MV-4-11 (cell line): ENCODE data around the gene EPS8L3.
A peak's percentile ranks its signal among the peaks of the same experiment; 100 is the strongest.
"Not testable (repeated sequence)": the region's sequence is repeated elsewhere in the genome, so short reads cannot be mapped to it uniquely, and the experiment has no call there.

ENCODE experiments used
- DNase-seq: peaks from one replicate; lab custom pipeline; 2025; lab: John Stamatoyannopoulos, UW

EPS8L3 gene, protein sequence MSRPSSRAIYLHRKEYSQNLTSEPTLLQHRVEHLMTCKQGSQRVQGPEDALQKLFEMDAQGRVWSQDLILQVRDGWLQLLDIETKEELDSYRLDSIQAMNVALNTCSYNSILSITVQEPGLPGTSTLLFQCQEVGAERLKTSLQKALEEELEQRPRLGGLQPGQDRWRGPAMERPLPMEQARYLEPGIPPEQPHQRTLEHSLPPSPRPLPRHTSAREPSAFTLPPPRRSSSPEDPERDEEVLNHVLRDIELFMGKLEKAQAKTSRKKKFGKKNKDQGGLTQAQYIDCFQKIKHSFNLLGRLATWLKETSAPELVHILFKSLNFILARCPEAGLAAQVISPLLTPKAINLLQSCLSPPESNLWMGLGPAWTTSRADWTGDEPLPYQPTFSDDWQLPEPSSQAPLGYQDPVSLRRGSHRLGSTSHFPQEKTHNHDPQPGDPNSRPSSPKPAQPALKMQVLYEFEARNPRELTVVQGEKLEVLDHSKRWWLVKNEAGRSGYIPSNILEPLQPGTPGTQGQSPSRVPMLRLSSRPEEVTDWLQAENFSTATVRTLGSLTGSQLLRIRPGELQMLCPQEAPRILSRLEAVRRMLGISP

DNA sequence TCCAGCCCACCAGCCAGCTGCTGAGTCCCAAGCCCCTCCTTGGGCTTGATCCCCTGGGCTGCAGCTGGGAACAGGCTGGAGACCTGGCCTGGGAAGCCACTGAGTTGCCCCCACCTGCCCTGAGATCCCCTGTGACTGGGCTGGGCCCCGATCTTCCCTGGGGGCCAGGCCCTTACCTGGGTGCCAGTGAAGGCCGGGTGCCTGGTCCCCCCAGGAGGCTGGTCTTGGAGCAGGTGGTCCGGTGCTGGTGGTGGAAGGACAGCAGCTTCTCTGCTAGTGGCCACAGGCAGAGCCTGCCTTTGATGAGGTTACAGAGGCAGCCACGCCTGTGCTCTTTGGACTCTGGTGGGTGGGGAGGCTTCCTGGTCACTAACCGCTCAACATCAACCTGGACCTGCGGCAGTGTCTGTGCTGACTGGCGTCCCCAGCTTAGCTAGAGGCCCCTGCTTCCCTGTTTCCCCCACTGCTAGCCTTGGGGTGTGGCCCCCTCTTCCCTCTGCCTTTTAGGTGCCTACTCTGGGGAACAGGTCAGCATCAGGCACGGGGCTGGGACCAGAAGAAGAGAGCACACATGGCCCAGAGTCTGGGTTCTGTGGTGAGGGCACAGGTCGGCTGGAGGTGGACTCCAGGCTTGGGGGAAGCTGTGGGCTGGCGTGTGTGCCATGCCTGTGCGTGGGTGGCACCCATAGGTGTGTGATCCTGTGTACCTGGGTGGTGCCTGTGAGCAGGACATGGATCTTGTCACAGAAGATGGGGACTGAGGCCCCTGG, at the start of gene EPS8L3:
EPS8L3 (minus strand) TSS at position 278 of the 770 bp plus-strand sequence. CDS start 2,174 bp downstream, outside the sequence.
- no peak for DNase-seq

DNA sequence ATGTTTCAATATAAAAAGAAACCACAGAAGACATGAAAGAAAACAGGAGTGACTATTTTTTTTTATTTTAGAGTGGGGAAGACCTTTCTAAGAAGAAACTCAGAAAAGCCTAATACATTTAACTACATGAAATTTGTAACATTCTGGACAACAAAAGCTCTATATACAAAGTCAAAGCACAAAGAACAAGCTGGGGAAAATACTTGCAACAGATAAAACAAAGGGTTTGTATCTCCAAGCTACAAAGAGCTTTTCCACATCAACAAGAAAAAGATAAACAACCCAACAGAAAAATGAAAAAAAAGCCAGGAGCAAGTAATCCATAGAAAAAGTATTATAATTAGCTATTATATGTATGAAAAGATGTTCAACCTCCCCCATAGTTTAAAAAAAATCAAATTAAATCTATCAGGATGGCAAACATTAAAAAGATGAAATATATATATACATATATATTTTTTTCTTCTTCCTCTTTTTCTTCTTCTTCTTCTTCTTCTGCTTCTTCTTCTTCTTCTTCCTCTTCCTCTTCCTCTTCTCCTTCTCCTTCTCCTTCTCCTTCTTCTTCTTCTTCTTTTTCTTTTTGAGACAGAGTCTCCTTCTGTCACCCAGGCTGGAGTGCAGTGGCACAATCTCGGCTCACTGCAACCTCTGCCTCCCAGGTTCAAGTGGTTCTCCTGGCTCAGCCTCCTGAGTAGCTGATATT, 49.1 kb upstream of the EPS8L3 start:
- DNase-seq = peak; percentile 43

DNA sequence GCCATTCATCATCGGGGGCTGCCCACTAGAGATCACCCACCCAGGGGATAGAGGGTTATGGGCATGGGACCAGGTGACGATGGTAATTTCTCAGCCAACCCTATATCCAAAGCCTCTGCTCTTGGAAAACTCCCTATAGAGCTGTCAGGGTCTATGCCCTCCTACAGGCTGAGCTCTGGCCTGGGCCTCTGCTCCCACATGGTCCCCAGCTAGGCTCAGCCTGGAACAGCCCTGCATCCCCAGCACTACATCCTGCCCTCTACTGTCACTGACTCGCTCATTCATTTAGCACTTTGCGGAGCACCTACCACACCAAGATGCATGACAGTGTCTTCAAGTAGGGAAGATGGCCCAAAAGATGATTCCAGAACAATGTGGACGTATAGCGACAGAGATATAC, 45.0 kb upstream of the EPS8L3 start:
- no peak for DNase-seq

DNA sequence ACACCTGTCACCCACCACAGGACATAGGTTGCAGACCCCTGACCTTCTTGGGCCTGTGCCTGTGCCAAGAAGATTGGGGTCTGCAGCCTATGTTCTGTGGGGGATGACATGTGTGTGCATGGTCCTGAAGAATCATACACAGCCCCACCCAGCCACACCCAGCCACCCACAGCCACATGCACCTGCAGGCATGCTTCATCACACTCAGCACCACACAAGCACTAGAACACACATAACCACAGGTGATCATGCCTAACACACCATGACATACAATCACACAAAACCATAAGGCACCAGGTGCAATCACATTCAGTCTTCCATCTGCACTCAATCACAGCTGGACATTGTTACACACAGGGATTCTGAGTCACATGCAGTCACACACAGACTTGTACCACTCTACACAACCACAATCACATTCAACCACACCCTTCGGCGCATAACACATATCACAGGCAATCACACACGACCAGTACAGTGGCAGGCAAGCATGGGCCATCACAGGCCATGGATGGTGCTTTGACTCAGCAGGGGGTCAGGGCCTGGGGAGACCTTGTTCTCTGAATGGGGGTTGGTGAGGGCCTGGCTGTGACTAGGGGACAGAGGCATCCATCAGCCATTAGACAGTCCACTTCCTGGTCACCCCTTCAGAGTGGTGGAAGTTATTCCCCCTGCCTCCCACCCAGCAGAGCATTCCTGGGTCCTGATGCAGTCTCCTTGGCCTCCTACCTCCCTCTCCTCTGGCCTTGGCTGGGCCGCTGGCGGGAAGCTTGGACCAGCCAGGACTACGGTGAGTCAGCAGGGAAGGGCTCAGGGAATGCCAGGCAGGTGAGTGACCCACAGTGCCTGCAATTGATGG, 44.3 kb upstream of the EPS8L3 start:
- no peak for DNase-seq

DNA sequence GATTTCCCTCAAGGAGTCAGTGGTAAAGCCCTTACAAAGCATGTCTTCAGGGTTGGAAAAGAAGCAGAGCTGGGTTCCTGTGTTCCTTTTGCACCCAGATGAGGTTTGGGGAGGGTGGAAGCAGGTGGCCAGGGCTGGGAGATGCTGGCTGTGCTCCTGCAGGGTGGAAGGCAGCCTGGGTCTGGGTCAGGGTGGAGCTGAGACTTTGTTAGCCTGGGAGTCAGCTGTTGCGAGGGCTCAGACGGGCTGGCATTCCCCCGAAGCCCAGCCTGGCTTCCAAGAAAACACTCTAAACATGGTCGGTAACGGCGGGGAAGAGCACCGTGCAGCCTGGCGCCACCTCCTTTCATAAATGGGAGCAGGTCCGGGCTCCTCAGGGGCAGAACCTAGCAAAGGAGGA, 43.7 kb upstream of the EPS8L3 start:
- DNase-seq = no peak

DNA sequence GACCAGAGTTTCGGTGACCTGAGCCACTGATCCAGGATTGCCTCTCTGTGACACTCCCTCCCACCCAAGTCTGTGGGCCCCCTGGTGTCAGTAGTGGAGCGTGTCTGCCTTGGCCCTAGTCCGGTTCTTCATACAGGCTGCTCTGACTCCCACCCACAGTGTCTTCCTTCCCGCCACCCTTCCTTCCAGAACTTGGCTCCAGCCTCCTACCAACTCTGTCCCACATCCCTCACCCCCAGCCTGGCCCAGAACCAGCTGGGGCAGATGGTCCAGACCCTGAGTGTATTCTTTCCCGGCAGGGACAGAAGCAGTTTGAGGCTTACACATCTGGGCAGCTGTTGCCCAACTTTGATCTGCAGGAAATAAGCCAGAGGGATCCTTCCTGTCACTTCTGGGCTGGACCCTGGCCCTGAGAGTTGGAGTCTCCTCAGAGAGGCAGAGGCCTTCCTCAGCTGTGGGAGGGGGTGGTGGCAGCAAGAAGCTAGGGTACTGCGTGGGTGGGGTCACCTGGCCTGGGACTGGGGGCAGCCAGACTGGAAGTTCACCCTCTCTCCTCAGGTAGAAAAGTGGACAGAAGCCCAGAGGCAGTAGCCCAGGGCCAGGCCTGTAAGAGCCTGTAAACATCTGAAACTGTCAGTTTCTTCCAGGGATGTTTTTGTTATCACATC, 43.1 kb upstream of the EPS8L3 start:
- peak; percentile 66 for DNase-seq

DNA sequence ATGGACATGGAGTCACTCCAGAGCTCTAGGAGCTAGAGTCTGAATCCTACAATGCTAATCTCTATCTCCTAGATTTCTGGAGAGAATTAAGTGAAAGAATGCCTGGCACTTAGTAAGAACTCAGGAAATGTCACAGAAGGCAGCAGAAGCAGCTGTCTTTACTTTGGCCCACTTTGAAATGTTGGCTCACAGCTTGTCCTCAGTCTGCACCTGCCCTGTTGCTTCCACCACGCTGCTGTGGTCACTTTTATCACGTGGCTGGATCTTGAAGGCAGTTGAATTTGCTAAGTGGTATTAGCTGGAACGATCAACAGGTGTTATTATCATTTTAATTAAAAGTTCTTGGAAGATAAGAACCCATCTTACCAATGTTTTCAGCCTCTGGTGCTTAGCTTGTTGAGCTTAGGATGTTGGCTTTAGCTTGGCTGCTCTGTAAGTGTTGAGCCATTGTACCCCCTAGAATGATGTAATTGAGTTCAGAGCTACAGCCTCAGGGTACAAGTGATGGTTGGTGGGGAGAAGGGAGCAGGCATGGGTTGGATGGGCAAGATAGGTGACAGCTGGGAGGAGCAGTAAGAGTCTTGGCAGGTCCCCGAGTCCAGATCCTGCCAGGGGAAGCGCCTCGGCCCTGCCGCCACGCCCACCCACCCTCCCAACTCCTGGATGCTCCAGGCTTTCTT, 41.9 kb upstream of the EPS8L3 start:
- no peak for DNase-seq

DNA sequence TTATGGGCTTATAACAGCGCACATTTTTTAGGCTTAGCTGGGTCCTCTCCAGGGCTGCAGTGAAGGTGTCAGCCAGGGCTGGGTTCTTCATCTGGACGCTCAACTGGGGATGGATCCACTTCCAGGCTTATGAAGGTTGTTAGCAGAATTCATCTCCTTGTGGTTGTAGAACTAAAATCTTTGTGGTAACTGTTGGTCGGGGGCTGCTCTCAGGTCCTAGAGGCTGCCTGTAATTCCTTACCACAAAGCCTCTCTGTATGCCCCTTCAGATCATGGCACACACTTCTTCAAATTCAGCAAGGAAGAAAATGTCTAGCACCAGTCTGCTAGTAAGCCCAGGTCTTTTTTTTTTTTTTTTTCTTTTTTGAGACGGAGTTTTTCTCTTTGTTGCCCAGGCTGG, 40.9 kb upstream of the EPS8L3 start:
- DNase-seq = no peak

DNA sequence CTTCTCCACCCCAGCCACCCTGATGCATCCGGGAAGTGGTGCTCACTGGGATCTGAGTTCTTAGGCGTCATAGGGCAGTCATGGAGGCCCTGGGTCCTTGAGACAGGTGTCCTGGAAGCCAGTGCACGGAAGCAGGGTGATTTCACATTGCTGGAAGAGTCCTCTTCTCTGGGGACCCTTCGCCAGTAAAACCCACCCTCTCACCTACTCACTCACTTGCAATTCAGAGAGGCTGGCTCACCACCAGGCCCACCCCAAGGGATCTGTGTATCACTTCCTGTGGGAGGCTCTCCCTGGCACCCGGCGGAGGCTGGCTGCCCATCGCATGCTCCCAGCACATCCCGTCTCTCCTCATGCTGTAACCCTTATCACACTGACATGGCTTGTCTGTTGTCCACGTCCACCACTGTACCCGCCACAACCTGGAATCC, 40.2 kb upstream of the EPS8L3 start:
- DNase-seq = no peak

DNA sequence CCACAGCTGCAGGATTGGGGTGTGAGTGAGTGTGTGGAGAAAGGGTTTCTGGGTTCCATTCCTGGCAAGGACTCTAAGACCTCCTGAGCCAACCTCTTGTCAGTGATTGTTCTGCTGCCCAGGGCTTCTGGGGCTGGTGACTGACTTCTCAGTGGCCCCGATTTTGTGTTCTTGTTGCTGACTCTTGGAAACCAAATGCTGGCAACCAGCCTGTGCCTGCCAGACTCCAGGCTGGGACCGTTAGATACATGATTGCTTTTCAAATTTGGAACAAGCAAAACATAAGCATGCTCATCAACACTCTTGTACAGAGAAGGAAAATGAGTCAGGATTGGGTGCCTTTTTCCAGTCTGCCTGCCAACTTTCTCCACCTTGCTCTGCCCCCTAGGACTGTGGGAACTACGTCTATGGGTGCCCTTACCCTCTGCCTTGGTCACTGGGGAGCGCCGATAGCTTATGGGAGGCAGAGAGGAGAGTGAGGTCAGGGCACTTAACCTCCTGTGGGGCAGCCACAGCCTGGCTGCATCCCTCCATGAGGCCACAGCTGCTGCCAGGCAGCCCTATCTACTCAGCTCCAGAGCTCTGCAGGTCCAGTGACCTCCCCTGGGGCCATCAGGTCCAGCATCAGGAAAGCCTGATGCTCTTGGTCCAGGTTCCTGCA, 39.3 kb upstream of the EPS8L3 start:
- DNase-seq = no peak

DNA sequence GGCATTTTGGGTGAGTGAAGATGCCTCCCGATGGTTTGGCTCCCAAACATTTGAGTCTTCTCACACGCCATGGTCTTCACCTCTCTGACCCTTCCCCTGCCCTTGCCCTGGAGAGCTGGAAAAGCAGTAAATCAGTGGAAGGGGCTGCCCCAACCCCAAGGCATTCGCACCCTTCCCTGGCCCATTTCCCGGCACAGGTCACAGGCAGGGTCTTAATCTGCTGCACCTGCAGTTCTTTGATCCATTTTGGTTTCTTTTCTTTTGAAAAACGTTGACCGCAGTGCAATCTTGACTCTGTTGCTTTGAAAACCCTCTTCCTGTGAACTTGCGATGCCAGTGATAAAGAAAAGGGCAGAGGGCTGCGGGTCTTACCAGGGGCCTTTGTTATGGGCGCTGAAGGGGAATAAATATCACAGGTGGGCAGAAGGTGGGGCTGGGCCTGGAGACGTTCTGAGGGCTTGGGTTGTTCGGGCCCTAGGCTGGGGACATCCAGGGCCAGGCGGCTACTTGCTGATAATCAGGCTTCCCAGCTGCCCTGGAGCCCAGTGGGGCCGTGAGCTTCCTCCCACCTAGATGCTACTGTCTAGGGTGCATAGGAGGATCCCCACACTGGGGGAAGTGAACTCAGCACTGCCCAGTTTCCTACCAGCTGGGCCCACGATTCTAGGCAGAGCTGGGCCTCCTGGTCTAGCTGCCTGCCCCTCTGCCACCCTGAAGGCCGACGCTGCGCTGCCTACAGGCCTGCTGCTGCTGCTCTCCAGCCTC, 38.6 kb upstream of the EPS8L3 start:
- DNase-seq = no peak

DNA sequence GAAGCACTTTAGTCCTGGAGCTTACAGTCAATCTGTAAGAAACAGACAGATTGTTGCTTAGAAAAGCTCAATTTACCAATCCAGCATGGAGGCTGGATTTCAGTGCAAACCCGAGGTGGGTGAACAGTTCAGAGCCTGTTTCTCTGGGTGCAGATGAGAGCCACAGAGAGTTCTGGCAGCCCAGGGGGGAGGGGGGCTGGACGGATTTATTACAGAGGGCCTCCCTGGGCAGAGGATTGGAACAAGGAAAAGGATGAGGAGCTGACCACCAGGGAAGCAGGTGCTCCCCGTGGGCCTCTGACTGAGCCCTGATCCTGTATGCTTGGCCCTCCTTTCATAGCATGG, 38.0 kb upstream of the EPS8L3 start:
- DNase-seq = no peak

DNA sequence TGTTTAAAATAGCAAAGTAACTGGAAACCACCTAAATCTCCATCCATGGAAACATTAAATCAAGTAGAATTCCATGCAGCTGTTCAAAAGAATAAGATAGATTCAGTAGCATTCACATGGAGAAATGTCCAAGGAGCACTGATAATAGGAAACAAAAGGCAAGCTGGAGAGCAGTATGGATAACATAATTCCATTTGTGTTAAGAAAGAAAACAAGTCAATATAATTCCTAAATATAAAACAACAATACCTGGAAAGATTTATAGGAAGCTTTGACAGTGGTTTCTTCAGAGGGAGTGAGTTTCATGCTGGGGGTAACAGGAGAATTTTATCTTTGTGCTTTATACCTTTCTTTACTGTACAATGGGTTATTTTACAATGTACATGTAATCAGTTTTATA, 36.6 kb upstream of the EPS8L3 start:
- DNase-seq = no peak

DNA sequence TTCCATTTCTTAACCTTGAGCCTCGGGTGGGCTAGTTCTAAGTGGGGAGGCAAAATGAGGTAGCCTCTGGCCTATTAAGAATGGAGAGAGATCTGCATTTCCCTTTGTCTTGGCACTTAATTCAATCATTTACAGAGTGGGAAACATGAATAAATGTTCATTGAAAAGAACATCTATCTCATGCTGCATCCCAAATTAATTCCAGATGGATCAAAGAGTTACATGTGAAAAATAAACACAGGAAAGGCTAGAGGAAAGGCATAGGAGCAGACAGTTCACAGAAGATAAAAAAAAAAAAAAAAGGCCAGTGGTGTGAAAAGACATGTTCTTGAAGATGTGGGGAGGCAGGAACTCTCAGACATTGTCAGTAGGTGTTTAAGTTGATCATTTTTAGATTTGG, 35.7 kb upstream of the EPS8L3 start:
- DNase-seq = no peak

DNA sequence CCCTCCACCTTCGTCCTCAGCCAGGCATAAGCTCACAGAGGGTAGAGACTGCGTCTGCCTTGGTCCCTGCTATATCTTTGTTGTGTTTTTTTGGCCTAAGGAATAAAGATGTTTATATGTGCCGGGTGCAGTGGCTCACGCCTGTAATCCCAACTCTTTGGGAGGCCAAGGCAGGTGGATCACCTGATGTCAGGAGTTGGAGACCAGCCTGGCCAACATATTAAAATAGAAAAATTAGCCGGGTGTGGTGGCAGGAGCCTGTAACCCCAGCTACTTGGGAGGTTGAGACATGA, 33.5 kb upstream of the EPS8L3 start:
- DNase-seq = not testable (repeated sequence)

DNA sequence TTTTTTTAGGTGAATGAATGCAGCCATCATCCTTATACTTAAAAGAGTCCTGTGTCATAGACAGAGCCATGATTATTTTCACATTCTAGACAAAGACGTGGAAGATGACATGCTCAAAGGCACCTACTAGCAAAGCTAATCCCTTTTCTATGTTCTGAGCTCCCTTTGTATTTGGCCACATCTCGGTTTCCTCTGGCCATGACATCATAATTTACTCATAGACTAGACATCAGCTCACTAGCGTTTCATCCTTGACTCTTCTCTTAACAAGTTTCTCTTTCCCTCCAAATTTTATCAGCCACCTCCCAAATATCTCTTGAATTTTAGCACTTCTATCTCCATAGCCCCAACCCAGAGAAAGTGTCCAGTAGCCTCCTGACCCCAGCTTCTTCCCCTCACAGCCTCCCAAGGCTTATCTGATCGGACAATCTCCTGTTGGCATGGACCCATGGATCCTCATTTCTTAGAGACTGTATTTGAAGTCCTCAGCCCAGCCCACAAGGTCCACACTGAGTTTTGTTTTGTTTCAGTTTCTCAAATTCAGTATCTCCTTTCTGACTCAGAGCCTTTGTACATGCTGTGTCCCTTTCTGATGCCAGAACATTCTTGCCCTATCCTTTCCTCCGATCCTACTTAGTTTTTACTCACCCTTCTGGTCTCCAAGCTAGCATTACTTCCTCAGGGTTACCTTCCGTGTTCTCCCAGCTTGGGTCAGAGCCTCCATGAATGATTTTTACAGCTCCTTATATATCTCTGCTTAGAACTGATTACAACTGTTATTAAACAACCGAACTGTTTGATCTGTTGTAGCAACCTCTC, 33.0 kb upstream of the EPS8L3 start:
- DNase-seq = no peak

DNA sequence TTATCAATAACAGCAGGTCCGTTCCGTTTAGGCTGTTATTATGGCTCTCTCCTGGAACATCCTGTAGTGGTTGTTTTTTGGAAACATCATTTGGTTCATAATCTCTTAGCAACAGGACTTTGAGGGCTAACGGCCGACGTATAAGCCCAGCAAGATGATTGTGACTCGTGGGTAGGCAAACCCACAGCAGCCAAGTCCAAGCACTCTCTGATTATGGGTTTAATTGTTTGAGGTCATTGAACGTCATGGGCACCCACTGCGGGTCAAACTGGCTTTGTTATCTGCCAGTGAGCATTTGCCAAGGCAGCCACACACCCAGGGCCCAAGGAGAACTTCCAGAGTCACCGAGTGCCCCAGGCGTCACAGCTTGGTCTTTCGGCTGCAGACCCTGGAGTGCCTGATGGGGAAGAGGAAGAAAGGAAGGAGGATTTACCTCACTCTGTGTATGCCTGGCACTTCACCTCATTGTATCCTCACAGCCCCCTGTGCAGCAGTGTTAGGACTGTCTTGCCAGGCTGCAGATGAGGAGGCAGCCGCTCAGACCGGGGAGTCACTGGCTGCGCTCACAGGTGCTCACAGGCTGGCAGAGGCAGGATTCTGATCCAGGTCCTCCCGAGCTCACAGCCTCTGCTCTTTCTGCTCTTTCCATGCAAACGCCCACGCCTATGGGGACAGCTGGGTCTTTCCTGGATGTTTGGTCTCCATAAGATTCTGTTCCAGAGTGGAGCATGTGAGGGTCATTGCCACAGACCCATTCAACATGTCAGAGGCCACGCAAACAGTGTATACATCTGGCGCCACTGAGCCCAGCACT, 30.8 kb upstream of the EPS8L3 start:
- no peak for DNase-seq
